Activated naive CD8-positive, alpha-beta T cell treated with anti-CD3 and anti-CD28 coated beads for 36 hours (primary cell): ENCODE measurements around the gene PARP1. TPM values are rescaled to one million over a fixed set of nuclear protein-coding genes. Genes with fewer than 3 reads are reported as not detected.
"Not testable (repeated sequence)": the region's sequence is repeated elsewhere in the genome, so short reads cannot be mapped to it uniquely, and the experiment has no call there.

Experiments
- DNase-seq: peaks from one replicate; pipeline ENCODE4 v3.0.0; 2021
- H3K27ac Mint-ChIP-seq: one replicate; pipeline ENCODE4 v1.8.0; 2022; ENCODE audit warnings: mild to moderate bottlenecking, moderate library complexity, mixed read lengths
- H3K27me3 Mint-ChIP-seq: one replicate; pipeline ENCODE4 v1.8.0; 2022; ENCODE audit warnings: mild to moderate bottlenecking, mixed read lengths
- H3K36me3 Mint-ChIP-seq: one replicate; pipeline ENCODE4 v1.8.0; 2021; ENCODE audit warnings: mild to moderate bottlenecking, mixed read lengths
- H3K4me1 Mint-ChIP-seq: one replicate; pipeline ENCODE4 v1.8.0; 2021; ENCODE audit warnings: mixed read lengths
- H3K4me3 Mint-ChIP-seq: one replicate; pipeline ENCODE4 v1.8.0; 2022; ENCODE audit warnings: mild to moderate bottlenecking, moderate library complexity, mixed read lengths
- H3K9me3 Mint-ChIP-seq: one replicate; pipeline ENCODE4 v1.8.0; 2022; ENCODE audit warnings: mixed read lengths
- total RNA-seq, 2 experiments: library from RNA; stranded (reverse); gene quantifications; one replicate each; pipeline ENCODE4 v1.2.3, GENCODE V29; 2021

The PARP1 gene
- total RNA-seq, 2 experiments from 2014 or later = 226 to 228 TPM

GRCh38 chr1:226342656-226343055 lies 65.2 kb downstream of the PARP1 start:
- H3K4me1 Mint-ChIP-seq = no peaks in the 10 kb centered on the region
- peaks cover 4% of the 10 kb centered on the region for H3K9me3 Mint-ChIP-seq
- no peak overlapping the region for H3K4me3 Mint-ChIP-seq
- DNase-seq = no peak
- H3K27me3 Mint-ChIP-seq = no peaks in the 10 kb centered on the region
- H3K36me3 Mint-ChIP-seq = no peaks in the 10 kb centered on the region
- no peak overlapping the region for H3K27ac Mint-ChIP-seq

GRCh38 chr1:226340111-226340510 lies 67.8 kb downstream of the PARP1 start:
- not testable (repeated sequence) for H3K4me1 Mint-ChIP-seq, H3K36me3 Mint-ChIP-seq, H3K27me3 Mint-ChIP-seq, DNase-seq, H3K9me3 Mint-ChIP-seq, H3K27ac Mint-ChIP-seq, H3K4me3 Mint-ChIP-seq

GRCh38 chr1:226337276-226337875 lies 70.5 kb downstream of the PARP1 start:
- H3K4me1 Mint-ChIP-seq = peaks cover 10% of the 10 kb centered on the region
- DNase-seq = no peak
- no peak overlapping the region for H3K27ac Mint-ChIP-seq
- peaks cover 4% of the 10 kb centered on the region for H3K9me3 Mint-ChIP-seq
- no peaks in the 10 kb centered on the region for H3K36me3 Mint-ChIP-seq
- no peak overlapping the region for H3K4me3 Mint-ChIP-seq
- H3K27me3 Mint-ChIP-seq = no peaks in the 10 kb centered on the region

GRCh38 chr1:226335661-226336060 lies 72.2 kb downstream of the PARP1 start:
- no peaks in the 10 kb centered on the region for H3K36me3 Mint-ChIP-seq
- no peak for DNase-seq
- peaks cover 3% of the 10 kb centered on the region for H3K9me3 Mint-ChIP-seq
- H3K27me3 Mint-ChIP-seq = no peaks in the 10 kb centered on the region
- no peak overlapping the region for H3K27ac Mint-ChIP-seq
- H3K4me3 Mint-ChIP-seq = no peak overlapping the region
- H3K4me1 Mint-ChIP-seq = peaks cover 10% of the 10 kb centered on the region

- Mint-ChIP-seq H3K9me3 (no peaks in the 10 kb centered on the region), H3K27me3 (no peaks in the 10 kb centered on the region), H3K4me3 (peak overlapping the region; percentile 48), H3K4me1 (peaks cover 10% of the 10 kb centered on the region), H3K36me3 (no peaks in the 10 kb centered on the region), H3K27ac (no peak overlapping the region)
- DNase-seq = no peak
Observed at GRCh38 chr1:226332947-226333346, 74.9 kb downstream of the PARP1 start.

GRCh38 chr1:226329237-226329636 lies 78.7 kb downstream of the PARP1 start:
- Mint-ChIP-seq H3K27me3 (no peaks in the 10 kb centered on the region), H3K4me1 (peaks cover 6% of the 10 kb centered on the region), H3K9me3 (no peaks in the 10 kb centered on the region), H3K36me3 (no peaks in the 10 kb centered on the region), H3K27ac (no peak overlapping the region), H3K4me3 (no peak overlapping the region)
- no peak for DNase-seq

GRCh38 chr1:226327761-226328162 lies 80.1 kb downstream of the PARP1 start:
- H3K27me3 Mint-ChIP-seq = peaks cover 4% of the 10 kb centered on the region
- no peaks in the 10 kb centered on the region for H3K36me3 Mint-ChIP-seq
- no peaks in the 10 kb centered on the region for H3K4me1 Mint-ChIP-seq
- no peak overlapping the region for H3K27ac Mint-ChIP-seq
- no peak for DNase-seq
- H3K9me3 Mint-ChIP-seq = no peaks in the 10 kb centered on the region
- H3K4me3 Mint-ChIP-seq = no peak overlapping the region

- Mint-ChIP-seq H3K27ac (no peak overlapping the region), H3K9me3 (no peaks in the 10 kb centered on the region), H3K36me3 (no peaks in the 10 kb centered on the region), H3K4me1 (no peaks in the 10 kb centered on the region), H3K27me3 (peaks cover 4% of the 10 kb centered on the region), H3K4me3 (no peak overlapping the region)
- no peak for DNase-seq
Observed at GRCh38 chr1:226325178-226325577, 82.7 kb downstream of the PARP1 start.

GRCh38 chr1:226324479-226324878 lies 83.4 kb downstream of the PARP1 start:
- no peak for DNase-seq
- Mint-ChIP-seq H3K27me3 (peaks cover 4% of the 10 kb centered on the region), H3K9me3 (no peaks in the 10 kb centered on the region), H3K27ac (no peak overlapping the region), H3K36me3 (no peaks in the 10 kb centered on the region), H3K4me3 (no peak overlapping the region), H3K4me1 (no peaks in the 10 kb centered on the region)

- no peak overlapping the region for H3K27ac Mint-ChIP-seq
- no peaks in the 10 kb centered on the region for H3K9me3 Mint-ChIP-seq
- H3K36me3 Mint-ChIP-seq = no peaks in the 10 kb centered on the region
- H3K27me3 Mint-ChIP-seq = peaks cover 9% of the 10 kb centered on the region
- no peaks in the 10 kb centered on the region for H3K4me1 Mint-ChIP-seq
- H3K4me3 Mint-ChIP-seq = no peak overlapping the region
- DNase-seq = no peak
Observed at GRCh38 chr1:226322986-226323385, 84.9 kb downstream of the PARP1 start.

GRCh38 chr1:226320930-226321329 lies 87.0 kb downstream of the PARP1 start:
- H3K4me3 Mint-ChIP-seq = no peak overlapping the region

GRCh38 chr1:226318471-226318870 lies 89.4 kb downstream of the PARP1 start:
- Mint-ChIP-seq H3K36me3 (no peaks in the 10 kb centered on the region), H3K4me3 (no peak overlapping the region), H3K27ac (no peak overlapping the region), H3K9me3 (no peaks in the 10 kb centered on the region), H3K27me3 (peaks cover 31% of the 10 kb centered on the region), H3K4me1 (no peaks in the 10 kb centered on the region)
- DNase-seq = no peak

More at GRCh38 chr1:226320930-226321329, 87.0 kb downstream of the PARP1 start:
- no peaks in the 10 kb centered on the region for H3K4me1 Mint-ChIP-seq
- H3K9me3 Mint-ChIP-seq = no peaks in the 10 kb centered on the region
- H3K27me3 Mint-ChIP-seq = peaks cover 20% of the 10 kb centered on the region
- H3K36me3 Mint-ChIP-seq = no peaks in the 10 kb centered on the region
- no peak overlapping the region for H3K27ac Mint-ChIP-seq
- no peak for DNase-seq

- DNase-seq = no peak
- Mint-ChIP-seq H3K4me3 (no peak overlapping the region), H3K27ac (no peak overlapping the region), H3K4me1 (peaks cover 13% of the 10 kb centered on the region), H3K36me3 (no peaks in the 10 kb centered on the region), H3K27me3 (peaks cover 59% of the 10 kb centered on the region), H3K9me3 (no peaks in the 10 kb centered on the region)
Observed at GRCh38 chr1:226314055-226314454, 93.8 kb downstream of the PARP1 start.

- Mint-ChIP-seq H3K9me3 (no peaks in the 10 kb centered on the region), H3K27me3 (peaks cover 51% of the 10 kb centered on the region), H3K27ac (no peak overlapping the region), H3K4me3 (no peak overlapping the region), H3K4me1 (peaks cover 16% of the 10 kb centered on the region), H3K36me3 (no peaks in the 10 kb centered on the region)
- no peak for DNase-seq
Observed at GRCh38 chr1:226312065-226312464, 95.8 kb downstream of the PARP1 start.

GRCh38 chr1:226311376-226311775 lies 96.5 kb downstream of the PARP1 start:
- Mint-ChIP-seq H3K27me3 (peaks cover 47% of the 10 kb centered on the region), H3K9me3 (no peaks in the 10 kb centered on the region), H3K4me1 (peaks cover 19% of the 10 kb centered on the region), H3K4me3 (no peak overlapping the region), H3K27ac (no peak overlapping the region), H3K36me3 (no peaks in the 10 kb centered on the region)
- no peak for DNase-seq
